Activated T-cell treated with anti-CD3 and anti-CD28 coated beads, Interleukin-2, amount 50 U/mL, for 4 hours (primary cell): ENCODE data around the gene ATF7. TPM values are rescaled to one million over a fixed set of nuclear protein-coding genes. Genes with fewer than 3 reads are reported as not detected.
A peak's percentile ranks its signal among the peaks of the same experiment; 100 is the strongest.

Source experiments
- ATAC-seq, 2 donors: fragments of 200-7000 bp; cut with Tn5 transposase; one replicate each; pipeline ENCODE4 v1.10.0; 2021
- DNase-seq: peaks from one replicate; pipeline ENCODE4 v3.0.0-alpha.2; 2020
- H3K27me3 Mint-ChIP-seq: one replicate; pipeline ENCODE4 v1.8.0; 2021; ENCODE audit warnings: low read depth, mixed read lengths
- H3K36me3 Mint-ChIP-seq: one replicate; pipeline ENCODE4 v1.8.0; 2022; ENCODE audit warnings: mixed read lengths; ENCODE audit not compliant: insufficient read depth
- H3K4me1 Mint-ChIP-seq: one replicate; pipeline ENCODE4 v1.8.0; 2021; ENCODE audit warnings: low read depth, mixed read lengths
- H3K4me3 Mint-ChIP-seq: one replicate; pipeline ENCODE4 v1.8.0; 2021; ENCODE audit warnings: mild to moderate bottlenecking, moderate library complexity, mixed read lengths
- H3K9me3 Mint-ChIP-seq: one replicate; pipeline ENCODE4 v1.8.0; 2021; ENCODE audit warnings: mixed read lengths
- total RNA-seq, 3 donors: library from RNA; stranded (reverse); gene quantifications; one replicate each; pipeline ENCODE4 v1.2.1, GENCODE V29; 2021

ATF7 gene
- total RNA-seq, 3 donors from 2014 or later: 19.2 to 23.2 (median 20.9) TPM

- Mint-ChIP-seq H3K9me3 (no peaks in the 10 kb centered on the region), H3K4me3 (no peak overlapping the region), H3K36me3 (peaks cover 31% of the 10 kb centered on the region), H3K4me1 (peaks cover 9% of the 10 kb centered on the region), H3K27me3 (no peaks in the 10 kb centered on the region)
- no peak for ATAC-seq
- DNase-seq: no peak
Measured at GRCh38 chr12:53480491-53481442, 145.4 kb downstream of the ATF7 start.

DNA sequence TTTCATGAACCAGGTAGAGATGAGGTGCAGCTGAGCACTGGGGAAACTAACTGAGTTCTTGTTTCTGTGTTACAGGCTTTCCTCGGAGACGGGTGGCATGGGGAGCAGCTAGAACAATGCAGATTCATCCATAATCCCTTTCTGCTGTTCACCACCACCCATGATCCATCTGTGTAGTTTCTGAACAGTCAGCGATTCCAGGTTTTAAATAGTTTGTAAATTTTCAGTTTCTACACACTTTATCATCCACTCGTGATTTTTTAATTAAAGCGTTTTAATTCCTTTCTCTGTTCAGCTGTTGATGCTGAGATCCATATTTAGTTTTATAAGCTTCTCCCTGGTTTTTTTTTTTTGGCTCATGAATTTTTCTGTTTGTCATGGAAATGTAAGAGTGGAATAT, 146.9 kb downstream of the ATF7 start:
- Mint-ChIP-seq H3K4me3 (no peak overlapping the region), H3K36me3 (peaks cover 40% of the 10 kb centered on the region), H3K27me3 (no peaks in the 10 kb centered on the region), H3K4me1 (peaks cover 21% of the 10 kb centered on the region), H3K9me3 (no peaks in the 10 kb centered on the region)
- DNase-seq: no peak
- no peak for ATAC-seq

GRCh38 chr12:53478865-53479264, 147.3 kb downstream of the ATF7 start:
- DNase-seq (no peak), ATAC-seq (no peak)
- Mint-ChIP-seq H3K4me3 (no peak overlapping the region), H3K36me3 (peaks cover 42% of the 10 kb centered on the region), H3K4me1 (peaks cover 25% of the 10 kb centered on the region), H3K27me3 (no peaks in the 10 kb centered on the region), H3K9me3 (no peaks in the 10 kb centered on the region)

- DNase-seq (no peak), ATAC-seq (peak in 1 of 2 donors; percentile 20)
- Mint-ChIP-seq H3K4me3 (no peak overlapping the region), H3K27me3 (no peaks in the 10 kb centered on the region), H3K9me3 (no peaks in the 10 kb centered on the region), H3K4me1 (peaks cover 43% of the 10 kb centered on the region), H3K36me3 (peaks cover 42% of the 10 kb centered on the region)
Measured at GRCh38 chr12:53476769-53477209, 149.4 kb downstream of the ATF7 start.

DNA sequence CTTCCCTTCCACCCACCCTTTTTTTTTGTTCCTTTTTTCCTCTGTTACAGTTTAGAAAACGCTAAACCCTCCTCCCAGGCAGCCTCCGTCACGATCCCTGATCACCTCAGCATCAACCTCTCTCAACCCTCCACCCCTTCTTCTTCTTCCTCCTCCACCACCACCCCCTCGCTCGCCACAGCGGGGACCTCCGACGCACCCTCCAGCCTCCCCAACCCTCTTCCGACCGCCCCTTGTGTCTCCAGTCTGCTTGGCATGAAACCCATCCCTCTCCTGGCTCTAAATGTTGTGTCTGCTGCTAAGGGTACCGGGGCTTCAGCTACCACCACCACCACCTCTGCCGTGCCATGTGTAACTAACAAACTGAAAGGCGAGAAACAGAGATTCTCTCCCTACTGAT, 151.4 kb downstream of the ATF7 start:
- DNase-seq (no peak), ATAC-seq (no peak)
- Mint-ChIP-seq H3K4me3 (peak overlapping the region; percentile 57), H3K4me1 (peaks cover 53% of the 10 kb centered on the region), H3K36me3 (peaks cover 42% of the 10 kb centered on the region), H3K27me3 (no peaks in the 10 kb centered on the region), H3K9me3 (no peaks in the 10 kb centered on the region)

DNA sequence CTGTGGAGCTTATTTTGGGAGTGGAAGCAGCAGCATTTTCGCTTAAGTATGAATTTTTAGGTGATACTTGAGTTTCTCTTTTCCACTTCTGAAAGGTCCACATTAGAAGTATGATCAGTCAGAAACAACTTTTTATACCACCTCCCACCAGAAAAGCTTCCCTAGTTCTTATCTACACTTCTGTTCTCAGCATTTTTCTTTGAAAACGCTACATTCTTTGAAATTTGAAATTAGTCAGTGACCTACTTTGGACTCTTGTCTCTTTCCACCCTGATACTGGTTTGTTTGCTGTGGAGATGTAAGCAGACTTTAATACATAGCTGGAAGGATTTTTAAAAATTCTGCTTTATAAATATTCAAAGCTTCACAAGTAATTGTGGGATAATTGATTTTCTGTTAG, 152.1 kb downstream of the ATF7 start:
- Mint-ChIP-seq H3K4me3 (peak overlapping the region; percentile 57), H3K4me1 (peaks cover 53% of the 10 kb centered on the region), H3K36me3 (peaks cover 41% of the 10 kb centered on the region), H3K27me3 (no peaks in the 10 kb centered on the region), H3K9me3 (no peaks in the 10 kb centered on the region)
- no peak for DNase-seq
- no peak for ATAC-seq

GRCh38 chr12:53472056-53472582, 154.1 kb downstream of the ATF7 start:
- no peak for ATAC-seq
- peaks cover 50% of the 10 kb centered on the region for H3K4me1 Mint-ChIP-seq

DNA sequence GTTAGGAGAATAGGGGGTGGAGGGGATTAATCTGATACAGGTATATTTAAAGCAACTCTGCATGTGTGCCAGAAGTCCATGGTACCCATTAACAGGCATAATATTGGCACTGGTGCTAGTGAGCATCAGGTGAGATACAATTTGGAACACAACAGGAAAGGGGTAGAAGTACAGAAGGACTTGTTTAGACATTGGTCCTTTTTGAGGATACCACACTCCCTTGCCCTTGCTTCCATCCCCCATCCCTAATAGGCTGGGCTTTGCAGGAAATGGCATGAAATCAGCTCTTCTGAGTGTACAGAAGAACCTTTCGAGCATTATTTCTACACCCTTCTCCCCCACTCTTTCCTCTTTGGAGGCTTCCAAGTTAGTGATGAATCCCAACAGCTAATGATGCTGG, 157.9 kb downstream of the ATF7 start:
- H3K27me3 Mint-ChIP-seq: no peaks in the 10 kb centered on the region
- H3K4me3 Mint-ChIP-seq: no peak overlapping the region
- no peaks in the 10 kb centered on the region for H3K9me3 Mint-ChIP-seq
- H3K36me3 Mint-ChIP-seq: peaks cover 55% of the 10 kb centered on the region
- no peak for DNase-seq
- no peak for ATAC-seq
- H3K4me1 Mint-ChIP-seq: peaks cover 41% of the 10 kb centered on the region

More at GRCh38 chr12:53472056-53472582, 154.1 kb downstream of the ATF7 start:
- H3K4me3 Mint-ChIP-seq: peak overlapping the region; percentile 33
- H3K27me3 Mint-ChIP-seq: no peaks in the 10 kb centered on the region
- no peak for DNase-seq
- peaks cover 45% of the 10 kb centered on the region for H3K36me3 Mint-ChIP-seq
- no peaks in the 10 kb centered on the region for H3K9me3 Mint-ChIP-seq

- H3K36me3 Mint-ChIP-seq: peaks cover 57% of the 10 kb centered on the region
- no peak for ATAC-seq
- H3K27me3 Mint-ChIP-seq: no peaks in the 10 kb centered on the region
- H3K4me1 Mint-ChIP-seq: peaks cover 42% of the 10 kb centered on the region
- H3K4me3 Mint-ChIP-seq: no peak overlapping the region
- no peak for DNase-seq
- H3K9me3 Mint-ChIP-seq: no peaks in the 10 kb centered on the region
Measured at GRCh38 chr12:53467880-53468279, 158.3 kb downstream of the ATF7 start.

- DNase-seq (no peak), ATAC-seq (no peak)
- Mint-ChIP-seq H3K36me3 (peaks cover 58% of the 10 kb centered on the region), H3K4me3 (no peak overlapping the region), H3K27me3 (no peaks in the 10 kb centered on the region), H3K4me1 (peaks cover 38% of the 10 kb centered on the region), H3K9me3 (no peaks in the 10 kb centered on the region)
Measured at GRCh38 chr12:53467082-53467481, 159.1 kb downstream of the ATF7 start.

GRCh38 chr12:53466640-53467039, 159.5 kb downstream of the ATF7 start:
- H3K4me3 Mint-ChIP-seq: no peak overlapping the region
- ATAC-seq (no peak), DNase-seq (no peak)
- H3K36me3 Mint-ChIP-seq: peaks cover 59% of the 10 kb centered on the region
- H3K4me1 Mint-ChIP-seq: peaks cover 34% of the 10 kb centered on the region
- no peaks in the 10 kb centered on the region for H3K9me3 Mint-ChIP-seq
- no peaks in the 10 kb centered on the region for H3K27me3 Mint-ChIP-seq

DNA sequence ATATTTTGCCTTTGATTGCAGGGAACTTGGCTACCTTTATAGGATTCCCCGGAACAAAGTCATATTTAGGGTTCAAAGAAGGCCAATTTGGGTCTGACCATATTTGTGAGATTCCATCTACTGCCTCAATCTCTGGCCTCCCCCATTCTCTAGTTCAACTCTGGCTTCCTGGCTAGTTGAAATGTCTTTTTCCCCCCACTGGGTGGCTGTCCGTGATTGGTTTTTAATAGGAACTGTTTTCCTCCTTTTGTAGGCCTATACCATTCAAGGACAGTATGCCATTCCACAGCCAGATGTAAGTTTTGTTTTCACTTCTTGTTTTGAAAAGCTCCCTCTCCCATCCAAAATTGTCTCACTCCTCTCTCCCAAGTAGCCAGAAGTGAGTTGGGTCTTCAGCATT, 160.5 kb downstream of the ATF7 start:
- Mint-ChIP-seq H3K9me3 (no peaks in the 10 kb centered on the region), H3K4me1 (peaks cover 35% of the 10 kb centered on the region), H3K27me3 (no peaks in the 10 kb centered on the region), H3K4me3 (no peak overlapping the region), H3K36me3 (peaks cover 60% of the 10 kb centered on the region)
- DNase-seq (no peak), ATAC-seq (no peak)

- Mint-ChIP-seq H3K27me3 (no peaks in the 10 kb centered on the region), H3K9me3 (no peaks in the 10 kb centered on the region), H3K4me1 (peaks cover 39% of the 10 kb centered on the region), H3K4me3 (no peak overlapping the region), H3K36me3 (peaks cover 67% of the 10 kb centered on the region)
- ATAC-seq: no peak
- DNase-seq: no peak
Measured at GRCh38 chr12:53464685-53465418, 161.3 kb downstream of the ATF7 start.

DNA sequence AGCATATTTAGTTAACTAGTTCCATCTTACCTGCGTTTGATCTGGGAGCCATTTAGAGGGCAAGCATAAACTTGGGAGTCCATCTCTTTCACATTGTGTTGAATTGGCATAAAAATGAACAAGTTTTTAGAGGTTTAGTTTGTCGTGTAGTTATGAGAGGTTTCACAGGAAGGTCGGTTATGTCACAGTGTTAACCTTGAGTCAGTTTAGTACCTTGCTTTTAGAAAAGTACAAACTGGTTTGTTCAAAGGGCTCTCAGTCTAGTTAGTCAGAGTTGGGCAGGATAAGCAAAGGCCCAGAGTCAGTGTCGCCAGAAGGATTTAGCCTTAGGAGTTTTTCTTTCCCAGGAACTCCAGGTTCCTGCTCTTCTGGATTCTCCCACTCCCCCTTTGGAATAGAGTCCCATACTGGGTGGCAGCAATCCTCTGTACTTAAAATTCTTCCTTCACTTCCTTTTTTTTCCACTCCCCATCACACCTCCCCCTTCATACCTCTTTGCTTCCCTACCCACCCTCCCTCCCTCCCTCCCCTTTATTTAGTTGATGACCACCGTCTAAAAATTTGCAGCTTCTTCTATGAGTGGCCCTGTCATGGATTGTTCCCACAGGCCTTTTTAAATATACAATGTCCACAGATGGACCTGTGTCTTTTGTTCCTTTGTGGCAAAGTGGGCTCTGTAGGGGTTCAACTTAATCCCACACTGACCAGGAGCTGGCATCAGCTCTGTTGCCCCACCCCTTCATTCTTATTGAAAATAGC, 162.2 kb downstream of the ATF7 start:
- H3K9me3 Mint-ChIP-seq: no peaks in the 10 kb centered on the region
- no peak for DNase-seq
- H3K27me3 Mint-ChIP-seq: no peaks in the 10 kb centered on the region
- no peak overlapping the region for H3K4me3 Mint-ChIP-seq
- peaks cover 73% of the 10 kb centered on the region for H3K36me3 Mint-ChIP-seq
- H3K4me1 Mint-ChIP-seq: peaks cover 42% of the 10 kb centered on the region
- peak in 1 of 2 donors; percentile 27 for ATAC-seq
